GM12874 (cell line): ENCODE measurements around the gene XPOT.

Source experiments
- TF ChIP-seq, protein P1 (sequence below): IDR thresholded peaks from 2 replicates; pipeline ENCODE4 v1.5.1; 2011; ENCODE audit warnings: low read depth, mild to moderate bottlenecking, control low read depth, low read length, moderate library complexity; ENCODE audit not compliant: insufficient read depth

XPOT gene

GRCh38 chr12:64459394-64459891, 55.3 kb downstream of the XPOT start:
- TF ChIP-seq, protein P1, sequence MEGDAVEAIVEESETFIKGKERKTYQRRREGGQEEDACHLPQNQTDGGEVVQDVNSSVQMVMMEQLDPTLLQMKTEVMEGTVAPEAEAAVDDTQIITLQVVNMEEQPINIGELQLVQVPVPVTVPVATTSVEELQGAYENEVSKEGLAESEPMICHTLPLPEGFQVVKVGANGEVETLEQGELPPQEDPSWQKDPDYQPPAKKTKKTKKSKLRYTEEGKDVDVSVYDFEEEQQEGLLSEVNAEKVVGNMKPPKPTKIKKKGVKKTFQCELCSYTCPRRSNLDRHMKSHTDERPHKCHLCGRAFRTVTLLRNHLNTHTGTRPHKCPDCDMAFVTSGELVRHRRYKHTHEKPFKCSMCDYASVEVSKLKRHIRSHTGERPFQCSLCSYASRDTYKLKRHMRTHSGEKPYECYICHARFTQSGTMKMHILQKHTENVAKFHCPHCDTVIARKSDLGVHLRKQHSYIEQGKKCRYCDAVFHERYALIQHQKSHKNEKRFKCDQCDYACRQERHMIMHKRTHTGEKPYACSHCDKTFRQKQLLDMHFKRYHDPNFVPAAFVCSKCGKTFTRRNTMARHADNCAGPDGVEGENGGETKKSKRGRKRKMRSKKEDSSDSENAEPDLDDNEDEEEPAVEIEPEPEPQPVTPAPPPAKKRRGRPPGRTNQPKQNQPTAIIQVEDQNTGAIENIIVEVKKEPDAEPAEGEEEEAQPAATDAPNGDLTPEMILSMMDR, result no peak

DNA sequence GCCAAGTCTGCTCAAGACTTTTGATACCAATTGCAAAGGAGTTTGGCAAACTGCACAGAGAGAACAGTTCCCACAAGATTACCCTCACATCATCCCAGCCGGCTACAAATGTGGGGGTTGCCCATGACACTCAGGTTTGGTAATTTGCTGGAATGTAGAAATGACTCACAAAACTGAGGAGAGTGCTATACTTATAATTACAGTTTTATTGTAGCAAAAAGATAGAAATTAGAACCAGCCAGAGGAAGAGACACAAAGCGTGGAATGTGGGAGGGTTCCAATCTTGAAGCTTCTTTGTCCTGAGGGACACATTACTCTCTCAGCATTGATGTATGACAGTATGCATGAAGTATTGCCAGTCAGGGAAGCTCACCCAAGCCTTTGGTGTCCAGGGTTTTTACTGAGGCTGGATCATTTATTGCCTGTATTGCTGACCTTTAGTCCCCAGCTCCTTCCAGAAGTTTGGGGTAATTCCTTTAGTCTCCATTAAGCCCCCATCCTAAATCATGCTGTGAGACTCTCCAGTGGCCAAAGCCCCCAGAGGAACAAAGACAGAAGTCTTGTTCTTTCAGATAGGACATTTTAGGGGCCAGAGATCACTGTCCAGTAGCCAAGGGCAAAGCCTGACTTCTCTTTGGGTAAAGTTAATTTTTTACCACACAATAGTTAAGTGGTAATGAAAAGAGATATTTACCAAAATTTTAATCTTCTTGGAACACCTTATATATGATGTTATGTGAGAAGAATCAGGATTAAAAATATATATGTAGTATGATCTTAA, 57.6 kb downstream of the XPOT start:
- TF ChIP-seq, protein P1, result no peak

DNA sequence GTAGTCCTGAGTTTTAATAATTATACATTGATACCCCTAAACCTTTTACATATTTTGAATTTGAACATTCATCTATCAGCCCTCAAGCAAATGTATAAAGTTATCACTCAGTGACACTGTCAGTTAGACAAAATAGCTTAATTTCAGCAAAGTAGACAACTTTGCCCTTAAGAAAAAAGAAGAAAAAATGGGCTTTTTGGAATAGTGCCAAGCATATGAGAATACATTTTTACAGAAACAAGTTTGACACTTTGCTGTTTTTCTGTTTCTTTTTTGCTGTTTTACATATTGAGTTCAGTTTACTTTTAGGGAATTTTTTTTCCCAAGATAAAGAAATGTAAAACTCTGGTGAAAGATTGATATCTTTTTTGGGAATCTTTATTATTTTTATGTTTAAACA, 62.0 kb downstream of the XPOT start:
- TF ChIP-seq, protein P1, result no peak

- TF ChIP-seq, protein P1, result no peak
Measured at GRCh38 chr12:64468966-64469365, 64.8 kb downstream of the XPOT start.

DNA sequence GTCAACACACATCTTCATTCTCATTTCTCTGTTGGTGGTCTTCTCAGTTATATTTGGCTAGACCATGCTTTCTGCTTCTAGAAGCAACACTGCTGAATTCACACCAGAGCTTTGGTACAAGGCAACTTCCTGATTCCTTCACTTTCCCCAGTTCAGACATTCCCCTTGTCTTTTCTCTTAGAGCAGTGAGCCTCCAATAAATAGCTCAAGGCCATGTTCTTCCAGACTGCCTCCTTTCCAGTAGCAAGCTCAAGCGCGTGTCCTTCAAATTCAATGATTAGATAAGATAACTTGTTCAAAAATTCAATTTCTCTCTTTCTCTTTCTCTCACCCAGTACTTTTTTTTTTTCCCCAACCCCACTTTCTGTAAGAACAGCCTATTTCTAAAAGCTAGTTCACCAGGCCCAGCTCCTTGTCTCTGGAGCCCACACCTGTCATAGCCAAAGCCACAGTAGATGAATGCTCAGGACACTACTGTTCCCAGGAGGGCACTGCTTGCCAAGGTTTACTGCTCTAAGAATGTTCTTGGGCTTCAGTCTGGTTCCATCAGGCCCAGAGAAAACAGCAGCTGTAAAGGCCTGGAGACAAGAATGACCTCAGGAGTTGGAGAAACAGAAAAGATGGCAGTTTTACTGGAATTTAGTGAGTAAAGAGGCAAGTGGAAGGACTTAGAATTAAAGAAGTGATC, 65.4 kb downstream of the XPOT start:
- TF ChIP-seq, protein P1, result no peak

GRCh38 chr12:64470495-64470894, 66.3 kb downstream of the XPOT start:
- TF ChIP-seq, protein P1, result no peak

DNA sequence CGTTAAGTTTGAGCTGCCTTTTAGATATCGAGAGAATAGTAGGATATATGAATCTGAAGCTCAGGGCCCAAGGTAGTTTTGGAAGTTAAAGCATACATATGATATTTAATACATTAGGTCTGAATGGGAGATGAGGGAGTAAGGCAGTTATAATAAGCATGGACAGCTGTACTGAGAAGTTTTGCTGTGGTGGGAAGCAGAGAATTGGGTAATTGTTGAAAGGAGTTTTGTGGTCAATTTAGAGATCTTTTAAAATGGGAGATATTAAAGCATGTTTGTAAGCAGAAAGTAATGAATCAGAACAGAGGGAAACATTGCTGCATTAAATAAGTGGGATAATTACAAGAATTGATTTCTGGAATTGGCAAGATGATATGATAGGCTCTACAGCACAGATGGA, 69.0 kb downstream of the XPOT start:
- TF ChIP-seq, protein P1, result no peak
